GM12878 (cell line): ENCODE data around the gene GPR152. TPM values are rescaled to one million over a fixed set of nuclear protein-coding genes. Genes with fewer than 3 reads are reported as not detected.

Source experiments
- ATAC-seq: fragments of 200-7000 bp; cut with Tn5 transposase; 3 replicates; pipeline ENCODE4 v1.9.1; 2020; ENCODE audit warnings: mild to moderate bottlenecking, moderate library complexity
- BruUV-seq: library from RNA; stranded (reverse); fragments of 400-500 nt; replicated peaks from 2 replicates; lab custom pipeline; 2021; lab: Mats Ljungman, UMichigan
- CTCF ChIA-PET: fragments of 300-600 bp; sonication (Branson Sonifier 250); formaldehyde crosslinking; extraction: SDS; loops from one replicate; lab custom pipeline; 2021; ENCODE audit warnings: inconsistent platforms; lab: Yijun Ruan, JAX
- POLR2A ChIA-PET: fragments of 350-600 bp; formaldehyde crosslinking; extraction: SDS; loops from one replicate; lab custom pipeline; 2021; ENCODE audit warnings: inconsistent platforms; lab: Charles Lee
- RAD21 ChIA-PET: fragments of 300-600 bp; sonication (Branson Sonifier 250); formaldehyde crosslinking; loops from one replicate; lab custom pipeline; 2023; ENCODE audit warnings: antibody characterized with exemption; ENCODE audit not compliant: unreplicated experiment; lab: Charles Lee
- SMC1A ChIA-PET: fragments of 300-600 bp; sonication (Branson Sonifier 250); formaldehyde crosslinking; loops from one replicate; lab custom pipeline; 2023; ENCODE audit not compliant: unreplicated experiment, uncharacterized antibody; lab: Charles Lee
- DNase-seq: peaks from one replicate; pipeline ENCODE4 v3.0.0-alpha.2; 2011; ENCODE audit warnings: low read depth, low spot score
- FAIRE-seq: peaks from 3 replicates; lab custom pipeline; 2011; peaks lifted over from hg19 to GRCh38; lab: Jason Lieb, UNC
- H2AFZ ChIP-seq: 2 replicates; pipeline ENCODE4 v1.6.0; 2011; ENCODE audit warnings: low read depth, low read length, control low read depth; ENCODE audit not compliant: control insufficient read depth
- H3K27ac ChIP-seq: 2 replicates; pipeline ENCODE4 v1.5.1; 2011; ENCODE audit warnings: control low read depth; ENCODE audit not compliant: control insufficient read depth, insufficient read depth
- H3K27me3 ChIP-seq, 2 experiments: replicated peaks in 1 of 2; 2 replicates each; pipeline versions ENCODE4 v1.6.0 to v1.6.1; 2011; ENCODE audit warnings: low read length in 1 of 2; ENCODE audit not compliant: control insufficient read depth in 2 of 2, insufficient read depth in 2 of 2
- H3K36me3 ChIP-seq, 2 experiments: 2 replicates each; pipeline ENCODE4 v1.5.1; 2011; ENCODE audit warnings: low read length in 1 of 2; ENCODE audit not compliant: control insufficient read depth in 2 of 2, insufficient read depth in 2 of 2
- H3K4me1 ChIP-seq: 2 replicates; pipeline ENCODE4 v1.6.1; 2011; ENCODE audit warnings: mild to moderate bottlenecking, low read length, moderate library complexity, mixed read lengths; ENCODE audit not compliant: control insufficient read depth, insufficient read depth
- H3K4me2 ChIP-seq: 2 replicates; pipeline ENCODE4 v1.6.0; 2011; ENCODE audit warnings: control low read depth; ENCODE audit not compliant: control insufficient read depth, insufficient read depth
- H3K4me3 ChIP-seq: fragments of 200-600 bp; sonication (generic); 2 replicates; pipeline ENCODE4 v1.5.1; 2016
- H3K79me2 ChIP-seq: 2 replicates; pipeline ENCODE4 v1.6.0; 2011; ENCODE audit warnings: low read length; ENCODE audit not compliant: control insufficient read depth, insufficient read depth
- H3K9ac ChIP-seq: 2 replicates; pipeline ENCODE4 v1.8.0; 2011; ENCODE audit warnings: low read length, control low read depth, mixed read lengths; ENCODE audit not compliant: control insufficient read depth, insufficient read depth
- H3K9me3 ChIP-seq: replicated peaks from 3 replicates; pipeline ENCODE4 v1.5.1; 2011; ENCODE audit warnings: mild to moderate bottlenecking, low read length; ENCODE audit not compliant: control insufficient read depth, insufficient read depth
- H4K20me1 ChIP-seq: 2 replicates; pipeline ENCODE4 v1.6.0; 2011; ENCODE audit not compliant: control insufficient read depth, insufficient read depth
- SPI1 ChIP-seq: IDR thresholded peaks from 2 replicates; pipeline ENCODE4 v1.6.1; 2011; ENCODE audit warnings: low read depth, mild to moderate bottlenecking, low read length, moderate library complexity, borderline replicate concordance; ENCODE audit not compliant: insufficient read depth
- WGBS: methylation state at CpG from one replicate; pipeline ENCODE4 v1.1.6; 2016; ENCODE audit warnings: low lambda C conversion rate; ENCODE audit not compliant: insufficient replicate concordance, insufficient coverage; ENCODE audit errors: missing lambda C conversion rate; 5-methylcytosine and 5-hydroxymethylcytosine counted together
- in situ Hi-C: fragments of 300-500 bp; cut with MboI; formaldehyde crosslinking; loops from 9 replicates; pipeline ENCODE4 v1.14.3; 2018; ENCODE audit warnings: mixed read lengths
- intact Hi-C: fragments of 100-400 bp; cut with micrococcal nuclease; formaldehyde crosslinking; loops from one replicate; pipeline ENCODE4 v1.14.2; 2022; ENCODE audit not compliant: unreplicated experiment
- polyA plus RNA-seq, 11 experiments: library from polyadenylated mRNA; depleted of rRNA in 4 of 11; unstranded in 6 of 11; stranded (reverse) in 5 of 11; fragments of >200 nt; fragmentation: Nextera tagmentation in 4 of 11; fragmentation: Illumina TruSeq in 1 of 11; extraction: Ambion mirVana in 4 of 11; extraction: Trizol in 1 of 11; gene quantifications; 1 replicate in 1 of 11; 2 replicates in 10 of 11; pipeline versions ENCODE4 v1.2.1 to v1.2.3, GENCODE V29; 2011 to 2016; ENCODE audit warnings: inconsistent platforms in 2 of 11, missing spikeins in 2 of 11, low read depth in 1 of 11
- total RNA-seq, 4 experiments: library from RNA; depleted of rRNA in 3 of 4; stranded (reverse); fragments of >200 nt in 3 of 4; fragmentation: Illumina TruSeq in 1 of 4; extraction: Trizol in 1 of 4; gene quantifications; 2 replicates each; pipeline versions ENCODE4 v1.2.1 to v1.2.3, GENCODE V29; 2013 to 2021
- TF ChIP-seq, protein P1 (sequence below): fragments of 450-650 bp; formaldehyde crosslinking; IDR thresholded peaks from 2 replicates; pipeline ENCODE4 v1.5.0; 2022; ENCODE audit warnings: mild to moderate bottlenecking, missing genetic modification characterization

The GPR152 gene
- total and polyA plus RNA-seq, 10 of the 15 experiments (the other 5 are each of a cell fraction or from before 2014, with no cell fraction given): not detected

DNA sequence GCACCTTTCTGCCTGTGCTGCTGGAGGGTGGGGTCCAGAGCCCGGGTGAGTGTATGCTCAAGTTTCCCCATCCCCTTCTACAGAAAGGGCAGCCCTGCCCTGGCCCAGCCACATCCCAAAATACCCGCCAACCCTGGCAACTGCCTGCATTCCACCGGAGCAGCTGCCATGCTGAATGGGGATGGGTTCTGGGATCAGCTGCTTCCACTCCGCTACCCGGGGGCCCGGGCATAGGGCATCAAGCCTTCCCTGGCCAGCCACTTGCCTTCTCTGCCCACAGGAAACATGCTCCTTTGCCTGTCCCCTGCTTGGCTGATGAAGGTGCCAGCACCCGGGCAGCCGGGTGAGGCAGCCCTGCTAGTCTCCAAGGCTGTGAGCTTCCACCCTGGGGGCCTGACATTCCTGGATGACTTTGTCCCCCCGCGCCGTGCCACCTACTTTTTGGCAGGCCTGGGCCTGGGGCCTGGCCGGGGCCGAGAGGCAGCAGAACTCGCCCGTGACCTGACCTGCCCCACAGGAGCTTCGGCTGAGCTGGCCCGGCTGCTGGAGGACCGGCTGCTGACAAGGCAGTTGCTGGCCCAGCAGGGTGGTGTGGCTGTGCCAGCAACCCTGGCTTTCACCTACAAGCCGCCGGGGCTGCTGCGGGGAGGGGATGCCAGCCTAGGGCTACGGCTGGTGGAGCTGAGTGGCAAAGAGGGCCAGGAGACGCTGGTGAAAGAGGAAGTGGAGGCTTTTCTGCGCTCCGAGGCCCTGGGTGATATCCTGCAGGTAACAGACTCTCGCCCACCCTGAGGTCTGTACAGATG is 33.9 kb downstream of the GPR152 start:
- 24% methylated on average over 26 of the region's 26 CpGs for WGBS
- BruUV-seq: no TSS peak
- intact Hi-C loops (no loop called here), in situ Hi-C loops (no loop called here)
- RAD21 ChIA-PET: interaction anchor here (1.0 to 1.4 kb wide), 2 partner anchors 15 to 18 kb away, joined by 3 to 4 read pairs; partner anchors contain the start of gene TBC1D10C
- peaks cover 0 to 5% of the 10 kb centered on the region in 2 experiments; a peak in 3 of 4 replicates for H3K27me3 ChIP-seq
- H3K9me3 ChIP-seq: no peaks in the 10 kb centered on the region
- no peak overlapping the region; the same call in 1 of the 2 replicates for H3K4me2 ChIP-seq
- ATAC-seq (peak; percentile 10), FAIRE-seq (no peak), DNase-seq (no peak)
- H4K20me1 ChIP-seq: no peaks in the 10 kb centered on the region
- H3K79me2 ChIP-seq: no peaks in the 10 kb centered on the region
- no peak overlapping the region for H2AFZ ChIP-seq
- CTCF ChIA-PET: interaction anchor here (0.9 to 1.6 kb wide), 3 partner anchors 17 to 51 kb away, joined by 3 to 6 read pairs (median 4); partner anchors contain the start of genes PPP1CA and TMEM134
- TF ChIP-seq, protein P1, sequence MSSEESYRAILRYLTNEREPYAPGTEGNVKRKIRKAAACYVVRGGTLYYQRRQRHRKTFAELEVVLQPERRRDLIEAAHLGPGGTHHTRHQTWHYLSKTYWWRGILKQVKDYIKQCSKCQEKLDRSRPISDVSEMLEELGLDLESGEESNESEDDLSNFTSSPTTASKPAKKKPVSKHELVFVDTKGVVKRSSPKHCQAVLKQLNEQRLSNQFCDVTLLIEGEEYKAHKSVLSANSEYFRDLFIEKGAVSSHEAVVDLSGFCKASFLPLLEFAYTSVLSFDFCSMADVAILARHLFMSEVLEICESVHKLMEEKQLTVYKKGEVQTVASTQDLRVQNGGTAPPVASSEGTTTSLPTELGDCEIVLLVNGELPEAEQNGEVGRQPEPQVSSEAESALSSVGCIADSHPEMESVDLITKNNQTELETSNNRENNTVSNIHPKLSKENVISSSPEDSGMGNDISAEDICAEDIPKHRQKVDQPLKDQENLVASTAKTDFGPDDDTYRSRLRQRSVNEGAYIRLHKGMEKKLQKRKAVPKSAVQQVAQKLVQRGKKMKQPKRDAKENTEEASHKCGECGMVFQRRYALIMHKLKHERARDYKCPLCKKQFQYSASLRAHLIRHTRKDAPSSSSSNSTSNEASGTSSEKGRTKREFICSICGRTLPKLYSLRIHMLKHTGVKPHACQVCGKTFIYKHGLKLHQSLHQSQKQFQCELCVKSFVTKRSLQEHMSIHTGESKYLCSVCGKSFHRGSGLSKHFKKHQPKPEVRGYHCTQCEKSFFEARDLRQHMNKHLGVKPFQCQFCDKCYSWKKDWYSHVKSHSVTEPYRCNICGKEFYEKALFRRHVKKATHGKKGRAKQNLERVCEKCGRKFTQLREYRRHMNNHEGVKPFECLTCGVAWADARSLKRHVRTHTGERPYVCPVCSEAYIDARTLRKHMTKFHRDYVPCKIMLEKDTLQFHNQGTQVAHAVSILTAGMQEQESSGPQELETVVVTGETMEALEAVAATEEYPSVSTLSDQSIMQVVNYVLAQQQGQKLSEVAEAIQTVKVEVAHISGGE: no peak
- TF ChIP-seq SPI1: peak; percentile 85
- POLR2A ChIA-PET: interaction anchor here (0.9 to 3.9 kb wide), 8 partner anchors 10 to 51 kb away, joined by 3 to 28 read pairs (median 7); partner anchors contain the start of genes PPP1CA, PTPRCAP and TBC1D10C
- SMC1A ChIA-PET: interaction anchor here (1.1 kb wide), 1 partner anchor 14 kb away, joined by 3 read pairs; no protein-coding TSS in a partner anchor
- H3K36me3 ChIP-seq: no peaks in the 10 kb centered on the region
- H3K4me1 ChIP-seq: peaks cover 2% of the 10 kb centered on the region; the same call in 1 of the 2 replicates
- no peak overlapping the region for H3K4me3 ChIP-seq
- H3K9ac ChIP-seq: no peak overlapping the region
- H3K27ac ChIP-seq: no peak overlapping the region
